HG03060 (cell line): ENCODE data around the gene CTNNA3.

Source experiments
- ATAC-seq: cut with Tn5 transposase; IDR thresholded peaks from one replicate; pipeline ENCODE4 v1.9.1; 2021; ENCODE audit warnings: low read depth, moderate number of reproducible peaks; ENCODE audit not compliant: unreplicated experiment

The CTNNA3 gene

DNA sequence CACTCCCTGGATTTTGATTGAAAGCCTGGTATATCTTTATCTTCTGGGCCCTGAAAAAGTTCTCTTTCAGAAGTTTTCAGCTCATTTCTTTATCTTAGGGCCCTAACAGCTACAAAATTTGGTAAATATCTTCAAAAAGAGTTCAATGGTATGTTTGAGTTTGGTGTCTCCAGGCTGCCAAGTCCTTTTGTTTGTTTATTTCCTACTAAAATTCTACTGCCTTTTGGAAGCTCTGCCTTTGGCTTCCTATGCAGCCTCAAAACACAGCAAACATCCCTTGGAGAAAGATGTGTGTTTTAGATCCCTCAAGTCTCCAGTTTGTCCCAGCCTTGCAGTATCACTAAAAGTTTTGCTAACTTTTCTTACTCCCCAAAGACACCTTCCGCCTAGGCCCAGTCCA, 623.3 kb downstream of the CTNNA3 start:
- ATAC-seq: no peak

DNA sequence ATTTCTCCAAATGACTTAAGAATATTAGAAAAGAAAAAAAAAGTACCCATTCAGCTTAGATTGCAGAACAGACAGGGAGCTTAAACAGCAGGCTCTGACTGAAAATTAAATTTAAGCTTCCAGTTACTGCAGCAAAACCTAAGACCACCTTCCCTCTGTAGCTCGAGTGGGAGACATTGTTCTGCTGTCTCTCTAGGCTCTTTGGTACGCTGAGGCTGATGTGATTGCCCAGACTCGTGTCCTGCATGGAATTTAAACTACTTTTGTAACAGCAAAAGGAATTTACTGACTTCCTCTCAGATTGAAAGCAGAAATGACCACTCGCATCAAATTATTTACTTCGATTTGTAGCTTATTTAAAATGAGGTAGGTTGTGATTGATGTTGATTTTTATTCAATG, 645.6 kb downstream of the CTNNA3 start:
- no peak for ATAC-seq

DNA sequence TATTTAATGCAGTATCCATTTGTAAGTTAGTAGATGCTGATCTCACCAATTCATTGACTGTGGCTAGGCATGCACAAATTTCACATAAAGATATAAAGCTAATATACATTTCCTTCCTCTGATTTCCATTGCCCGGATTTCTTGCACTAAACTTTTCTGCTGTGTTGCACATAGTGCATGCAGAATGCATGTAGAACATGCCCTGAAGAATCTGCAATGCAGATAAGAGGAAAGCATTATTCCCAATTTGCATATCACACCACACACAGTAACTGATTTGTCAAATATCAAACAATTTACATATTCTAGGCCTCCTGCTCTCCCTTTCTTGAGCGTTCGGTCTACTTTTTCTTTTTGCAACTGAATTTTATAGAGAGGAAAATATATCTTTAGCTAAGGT, 646.0 kb downstream of the CTNNA3 start:
- no peak for ATAC-seq

DNA sequence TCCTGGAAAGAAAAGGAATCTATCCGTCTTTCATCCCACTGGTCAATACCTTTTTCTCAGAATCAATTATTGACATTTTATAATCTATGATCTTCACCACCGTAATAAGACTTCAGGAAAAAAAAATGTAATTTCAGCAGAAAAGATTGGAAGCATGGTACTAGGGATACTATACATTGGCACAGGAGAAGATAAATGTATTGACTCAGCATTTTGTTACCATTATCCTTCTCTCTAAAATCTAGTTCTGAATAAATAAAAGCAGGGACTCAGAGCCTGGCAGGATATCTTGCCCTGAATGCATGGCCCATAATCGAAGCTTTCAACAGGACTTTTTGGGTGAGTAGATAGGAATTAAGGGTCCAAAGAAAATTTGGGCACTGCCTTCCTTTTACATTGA, 649.5 kb downstream of the CTNNA3 start:
- no peak for ATAC-seq

DNA sequence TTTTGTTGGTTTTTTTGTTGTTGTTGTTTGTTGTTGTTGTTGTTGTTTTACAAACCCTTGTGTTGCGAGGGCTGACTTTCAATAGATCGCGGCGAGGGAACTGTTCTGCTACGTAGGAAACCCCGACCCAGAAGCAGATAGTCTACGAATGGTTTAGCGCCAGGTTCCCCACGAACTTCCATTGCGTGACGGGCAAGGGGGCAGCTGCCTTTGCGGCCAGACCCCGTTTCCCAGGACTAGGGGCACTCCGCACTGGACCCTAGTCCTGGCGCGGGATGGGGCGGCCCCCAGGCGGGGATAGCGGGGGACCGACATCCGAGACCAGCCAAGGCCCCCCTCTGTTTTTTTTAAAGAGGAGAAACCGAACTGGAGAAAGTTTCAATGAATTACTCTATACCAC, 650.6 kb downstream of the CTNNA3 start:
- no peak for ATAC-seq

DNA sequence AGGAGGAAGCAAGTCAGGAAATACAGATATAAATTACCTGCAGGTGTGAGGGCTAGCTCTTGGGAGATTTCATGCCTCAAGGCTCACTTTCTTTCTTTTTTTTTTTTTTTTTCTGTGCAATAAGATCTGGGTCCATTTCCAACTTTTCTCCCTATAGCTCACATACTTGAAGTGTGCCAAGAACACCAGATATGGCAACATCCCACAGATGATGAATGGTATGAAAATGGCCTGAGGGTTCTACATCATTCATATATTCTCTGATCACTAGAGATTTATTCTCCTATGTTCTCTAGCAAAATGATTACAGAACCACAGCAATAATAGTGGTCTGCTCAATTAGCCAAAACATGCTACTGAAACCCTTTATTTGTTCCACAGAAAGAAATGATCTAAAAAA, 653.0 kb downstream of the CTNNA3 start:
- ATAC-seq: no peak

DNA sequence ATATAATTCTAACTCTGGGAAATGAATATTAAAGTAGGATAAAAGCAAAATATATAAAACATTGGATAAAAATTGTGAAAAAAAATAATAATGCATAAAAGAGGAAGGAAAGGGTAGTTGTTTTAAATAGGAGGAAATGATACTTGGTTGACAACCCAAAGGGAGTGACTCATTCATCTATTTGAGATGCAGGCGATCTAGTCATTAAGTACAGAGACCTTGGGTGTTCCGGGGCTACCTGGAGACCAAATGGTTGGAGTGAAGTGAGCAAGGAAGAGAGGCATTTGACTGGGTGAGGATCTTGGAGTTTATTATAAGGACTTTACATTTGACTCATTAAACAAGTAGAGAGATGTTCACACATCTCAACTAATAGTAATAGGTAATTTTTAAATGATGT, 659.2 kb downstream of the CTNNA3 start:
- no peak for ATAC-seq

DNA sequence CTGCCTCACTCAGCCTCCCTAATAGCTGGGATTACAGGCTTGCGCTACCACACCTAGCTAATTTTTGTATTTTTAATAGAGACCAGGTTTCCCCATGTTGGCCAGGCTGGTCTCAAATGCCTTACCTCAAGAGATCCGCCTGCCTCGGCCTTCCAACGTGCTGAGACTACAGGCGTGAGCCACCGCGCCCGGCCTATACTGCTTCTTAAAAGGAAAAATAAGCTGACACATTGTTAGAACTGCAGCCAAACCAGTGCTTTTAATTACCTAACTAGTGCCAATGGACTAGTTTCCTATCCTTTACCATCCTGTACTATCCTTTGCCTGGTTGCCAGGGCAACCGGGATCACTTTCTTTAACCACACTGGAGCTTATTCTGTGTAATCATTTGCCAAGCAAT, 662.1 kb downstream of the CTNNA3 start:
- no peak for ATAC-seq

DNA sequence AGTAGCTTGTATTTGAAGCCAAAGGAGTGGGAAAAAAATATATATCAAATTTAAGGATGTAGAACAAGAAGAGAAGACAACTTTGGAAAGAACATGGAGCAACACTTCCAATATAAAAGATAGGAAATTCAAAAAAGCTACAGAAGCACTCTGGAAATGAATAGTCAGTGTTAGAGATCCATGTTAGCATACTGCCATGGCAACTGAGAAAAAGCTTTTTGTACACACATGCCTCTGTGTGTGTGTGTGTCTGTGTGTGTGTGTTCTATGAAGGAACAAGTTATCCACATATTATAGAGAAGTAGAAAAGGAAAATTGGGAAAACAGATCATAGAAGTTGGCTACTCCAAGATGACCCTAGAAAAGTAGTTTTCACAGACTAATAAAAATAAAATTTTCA, 673.9 kb downstream of the CTNNA3 start:
- no peak for ATAC-seq

DNA sequence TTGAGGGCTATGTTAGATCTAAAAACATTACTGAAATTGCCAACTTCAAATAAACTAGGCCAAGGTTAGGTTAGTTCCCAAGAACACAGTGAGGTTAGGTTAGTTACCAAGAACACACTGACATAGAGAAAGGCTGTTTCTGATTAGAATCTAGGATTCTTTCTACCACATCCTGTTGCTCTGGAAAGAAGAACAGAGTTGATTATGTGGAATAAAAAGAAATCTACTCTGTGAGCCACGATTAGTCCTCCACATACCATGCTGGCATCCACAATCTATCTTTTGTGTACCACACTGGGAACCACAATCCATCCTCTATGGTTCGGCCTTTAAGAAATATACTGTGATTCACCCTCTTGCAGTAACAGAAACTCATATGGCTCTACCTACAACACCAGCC, 678.8 kb downstream of the CTNNA3 start:
- ATAC-seq: no peak

DNA sequence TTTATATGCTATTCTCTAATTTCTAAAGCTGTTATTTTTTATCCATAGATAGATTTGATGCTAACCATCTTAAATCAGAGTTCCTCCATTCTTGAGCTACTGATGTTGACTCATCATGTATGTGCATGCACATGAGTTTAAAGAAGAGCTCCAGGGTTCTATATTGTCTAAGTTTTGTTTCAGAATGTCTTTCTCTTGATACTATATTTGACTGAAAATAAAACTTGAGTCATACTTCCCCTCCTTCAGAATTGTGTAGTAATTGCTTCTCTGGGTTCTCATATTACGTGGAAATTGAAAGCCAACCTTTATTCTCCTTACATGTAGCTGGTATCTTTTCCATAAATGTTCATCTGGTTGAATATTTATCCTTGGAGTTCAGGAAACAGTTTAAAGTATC, 680.8 kb downstream of the CTNNA3 start:
- no peak for ATAC-seq

DNA sequence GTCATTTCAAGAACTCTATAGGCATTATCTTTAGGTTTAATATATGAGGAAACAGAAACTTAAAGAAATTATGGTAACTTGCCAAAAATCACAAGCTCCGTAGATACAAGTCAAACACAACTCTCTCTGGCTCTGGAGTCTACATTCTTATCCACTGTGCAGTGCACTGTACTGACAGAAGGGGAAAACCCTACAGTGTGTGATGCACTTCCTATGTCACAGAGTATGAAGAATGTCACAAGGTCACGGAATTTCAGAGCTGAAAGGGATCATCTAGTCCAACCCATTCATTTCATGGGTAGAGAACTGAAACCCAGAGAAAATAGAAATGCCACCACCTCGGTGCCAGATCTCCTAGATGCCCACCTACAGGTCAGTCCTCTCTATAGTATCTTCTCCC, 684.0 kb downstream of the CTNNA3 start:
- ATAC-seq: no peak

DNA sequence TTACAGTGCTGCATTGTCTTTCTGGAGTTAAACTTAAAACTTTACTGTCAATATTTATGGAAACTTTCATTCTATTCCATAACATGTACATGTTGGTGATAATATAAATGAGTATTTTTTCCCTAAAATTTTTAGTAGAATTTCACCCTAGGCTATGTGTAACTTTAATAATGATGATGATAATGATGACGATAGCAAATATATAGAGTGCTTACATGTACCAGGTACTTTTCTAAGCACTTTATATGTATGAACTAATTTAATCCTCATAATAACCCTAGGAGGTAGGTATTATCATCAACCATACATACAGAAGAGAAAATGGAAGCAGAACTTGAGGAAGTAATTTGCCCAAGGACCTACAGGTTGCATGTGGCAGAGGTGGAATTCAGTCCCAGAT, 684.5 kb downstream of the CTNNA3 start:
- no peak for ATAC-seq

DNA sequence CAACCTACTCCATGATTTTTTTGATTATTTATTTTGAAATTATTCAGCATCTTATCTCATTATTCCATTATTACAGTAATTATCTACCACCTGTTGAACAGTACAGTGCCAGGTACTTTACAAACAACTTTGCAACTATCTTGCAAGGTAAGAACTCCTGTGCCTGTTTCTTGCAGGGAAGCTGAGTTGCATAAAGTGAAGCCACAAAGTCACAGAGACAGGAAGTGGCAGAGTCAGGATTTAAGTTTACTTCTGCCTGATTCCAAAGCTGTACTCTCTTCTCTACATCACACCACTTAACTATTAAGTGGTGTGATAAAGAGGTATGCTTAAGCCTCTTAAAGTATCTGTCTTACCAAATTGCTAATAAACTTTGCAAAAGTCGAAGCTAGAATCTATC, 690.0 kb downstream of the CTNNA3 start:
- ATAC-seq: no peak

DNA sequence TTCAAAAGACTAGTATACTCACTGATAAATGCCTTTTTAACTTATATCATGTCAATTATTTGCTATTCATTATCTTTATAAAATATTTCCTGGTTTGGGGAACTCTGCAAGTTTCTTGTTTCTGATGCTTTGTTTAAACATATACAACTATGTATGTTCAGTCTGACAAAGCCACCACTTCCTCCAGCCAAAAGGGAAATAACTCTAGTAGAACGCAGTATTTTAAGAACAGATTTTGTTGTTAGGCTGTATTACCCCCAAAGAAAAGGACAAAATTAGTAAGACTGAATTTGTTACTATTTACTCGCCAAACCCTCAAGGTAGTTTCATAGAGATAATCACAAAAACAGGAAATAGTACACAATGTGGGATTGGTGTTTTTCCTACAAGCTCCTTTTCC, 691.3 kb downstream of the CTNNA3 start:
- ATAC-seq: no peak

DNA sequence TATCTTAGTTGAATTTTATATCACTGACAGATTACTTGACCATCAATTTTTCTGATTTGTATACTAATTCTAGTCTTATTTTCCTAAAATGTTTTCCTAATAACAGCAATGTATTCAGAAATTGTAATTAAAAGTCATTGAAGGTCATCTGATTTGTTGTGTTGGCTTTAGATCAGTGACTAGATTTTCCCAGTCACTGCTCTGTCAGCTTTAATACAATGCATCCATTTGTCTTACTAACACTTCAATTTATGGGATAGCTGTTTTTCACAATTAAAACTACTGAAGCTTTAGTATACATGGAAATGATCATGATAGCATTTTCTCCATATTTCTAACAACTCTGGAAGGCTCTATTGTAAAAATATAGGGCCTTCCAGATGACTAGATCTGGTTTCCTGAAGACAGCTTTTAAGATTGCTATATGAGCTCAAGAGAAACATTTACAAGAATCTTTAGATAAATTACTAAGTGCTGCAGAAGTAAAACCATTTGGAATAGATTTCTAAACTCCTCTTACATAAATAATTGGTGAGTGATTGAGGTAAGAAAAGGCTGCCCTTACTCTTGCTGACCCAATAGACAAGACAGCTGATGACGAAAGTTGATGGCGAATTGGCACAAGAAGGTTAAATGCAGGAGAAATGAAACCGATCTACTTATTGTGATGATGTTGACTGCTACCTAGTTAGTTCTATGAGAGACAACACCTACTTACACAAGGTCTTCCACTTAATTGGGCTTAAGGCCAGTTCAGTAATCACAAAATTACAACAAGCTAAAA, 696.0 kb downstream of the CTNNA3 start:
- ATAC-seq: no peak

DNA sequence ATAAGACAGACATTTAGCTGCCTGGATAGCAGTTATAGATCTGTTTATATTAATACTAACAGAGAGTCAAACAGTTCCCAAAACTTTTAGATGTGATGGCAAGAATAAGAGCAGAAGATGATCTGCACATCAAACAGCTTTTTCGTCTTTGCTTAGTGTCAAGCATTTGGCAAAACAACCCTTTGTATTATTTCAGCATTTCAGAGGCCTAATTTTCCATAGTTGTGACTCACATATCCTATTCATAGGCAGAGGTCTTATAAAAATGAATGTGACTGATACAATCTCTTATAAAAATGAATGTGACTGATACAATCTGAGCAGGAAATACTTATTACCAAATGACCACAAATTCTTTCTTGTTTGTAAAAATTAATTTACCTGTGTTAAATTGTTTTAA, 699.0 kb downstream of the CTNNA3 start:
- no peak for ATAC-seq

DNA sequence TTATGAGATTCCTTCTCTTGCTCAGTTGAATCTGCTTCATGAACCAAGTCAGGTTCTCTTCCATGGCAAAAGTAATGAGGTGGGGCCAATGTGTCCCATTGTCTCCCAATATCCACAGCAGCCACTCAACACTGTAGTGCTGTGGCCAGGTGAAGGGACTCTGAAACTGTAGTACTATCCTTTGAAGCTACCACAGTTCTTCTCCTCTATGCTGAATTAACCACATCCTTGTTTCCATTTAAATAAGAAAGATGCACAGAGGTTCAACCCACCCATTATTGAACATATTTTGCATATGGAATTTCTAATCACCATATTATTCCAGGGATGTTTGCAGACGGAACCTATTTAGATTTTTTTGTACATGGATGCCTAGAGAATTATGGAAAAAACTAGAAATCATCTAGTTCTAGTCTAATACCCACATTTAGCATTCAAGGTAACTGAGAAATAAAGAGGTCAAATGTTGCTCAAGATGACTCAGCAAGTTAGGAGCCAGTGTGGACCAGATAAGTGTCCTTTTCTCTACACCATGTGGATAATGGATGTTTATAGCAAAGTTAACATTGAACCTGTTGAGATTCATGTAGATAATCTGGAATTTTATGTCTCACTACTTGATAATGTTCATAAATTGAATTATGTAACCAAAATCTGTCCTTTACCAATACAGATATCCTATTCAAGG, 705.7 kb downstream of the CTNNA3 start:
- no peak for ATAC-seq

DNA sequence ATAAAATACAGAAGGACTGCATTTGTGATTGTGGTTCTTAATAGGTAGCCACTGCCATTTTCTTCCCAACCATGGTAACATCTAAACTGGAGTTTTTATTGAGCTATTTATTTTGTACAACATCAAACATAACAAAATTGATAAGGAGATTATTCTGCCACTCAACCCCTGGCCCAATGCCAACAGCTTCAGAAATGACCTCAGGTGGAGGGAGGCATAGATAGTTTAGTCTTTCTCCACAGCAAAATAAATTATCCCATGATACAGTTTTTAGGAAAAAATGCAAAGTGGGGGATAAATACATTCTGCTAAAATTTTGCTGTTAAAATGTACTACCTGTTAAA, 712.5 kb downstream of the CTNNA3 start:
- no peak for ATAC-seq

DNA sequence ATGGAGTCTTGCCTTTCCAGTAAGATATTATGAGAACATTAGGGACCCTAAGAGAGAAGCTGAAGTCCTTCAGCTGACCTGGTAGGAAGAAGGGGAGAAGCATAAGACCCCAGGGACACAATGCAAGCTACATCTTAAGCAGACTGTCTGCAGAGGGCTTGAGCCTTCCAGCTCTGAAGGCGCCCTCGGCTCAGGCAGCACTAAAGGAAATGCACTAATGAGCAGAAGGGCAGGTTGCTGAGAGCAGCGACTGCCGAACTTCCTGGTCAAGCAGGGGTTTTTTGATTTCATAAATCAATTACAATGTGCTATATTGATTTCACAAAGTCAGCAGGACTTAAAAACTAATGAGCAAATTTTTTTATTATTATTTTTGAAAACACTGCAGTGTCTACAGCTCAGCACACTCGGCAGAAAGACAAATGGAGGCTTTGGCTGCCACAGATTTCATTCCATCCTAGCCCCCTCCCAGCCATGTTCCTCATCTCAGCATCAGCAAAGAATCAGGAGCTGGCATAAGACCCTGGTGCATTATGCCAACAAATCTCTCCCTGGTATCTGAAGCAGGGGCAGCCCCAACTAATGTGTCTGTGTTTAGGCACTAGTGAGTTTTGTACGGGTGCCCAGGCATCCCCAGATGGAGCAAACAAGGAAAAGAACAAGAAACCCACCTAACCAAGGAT, 713.1 kb downstream of the CTNNA3 start:
- no peak for ATAC-seq

DNA sequence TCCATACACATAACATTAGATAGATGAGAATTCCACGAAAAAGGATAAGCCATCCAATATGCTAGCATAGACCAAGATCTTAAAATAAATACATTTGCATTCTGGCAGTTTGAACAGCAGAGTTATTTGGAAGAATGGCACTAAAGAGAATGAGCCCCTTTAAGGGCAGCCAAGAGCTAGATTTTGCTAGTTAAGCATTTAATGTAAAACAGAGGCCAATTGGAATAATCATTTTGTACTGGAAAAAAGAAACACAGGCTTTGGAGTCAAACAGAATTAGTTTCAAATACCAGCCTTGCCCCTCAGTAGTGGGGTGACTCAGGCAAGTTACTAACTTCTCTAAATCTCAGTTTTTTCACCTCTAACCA, 714.0 kb downstream of the CTNNA3 start:
- no peak for ATAC-seq
